ENCODE measurements around the gene SDF2L1. TPM values are rescaled to one million over a fixed set of nuclear protein-coding genes. Genes with fewer than 3 reads are reported as not detected.

SDF2L1 gene
- total RNA-seq, 4 donors from 2014 or later = 1.8 to 22.4 (median 11.3) TPM

GRCh38 chr22:21598302-21598701 lies 43.8 kb upstream of the SDF2L1 start:
- TF ChIP-seq POLR2A (IDR thresholded peaks at IDR 0.05) = no peak
- TF ChIP-seq CTCF (IDR thresholded peaks at IDR 0.05) = no peak
- no peaks in the 10 kb centered on the region for H3K4me1 ChIP-seq
- no peak overlapping the region for H3K27ac ChIP-seq
- H3K36me3 ChIP-seq = no peaks in the 10 kb centered on the region
- intact Hi-C loops (cut with DNase I; ENCODE audit: low total_unique reads) = no loop called here
- no peak overlapping the region for H3K4me3 ChIP-seq
- H3K9me3 ChIP-seq = no peaks in the 10 kb centered on the region
- no peak for DNase-seq
- H3K27me3 ChIP-seq = no peaks in the 10 kb centered on the region

GRCh38 chr22:21599053-21599893 lies 42.8 kb upstream of the SDF2L1 start:
- no peaks in the 10 kb centered on the region for H3K4me1 ChIP-seq
- TF ChIP-seq POLR2A (IDR thresholded peaks at IDR 0.05) = no peak
- no peak for TF ChIP-seq CTCF (IDR thresholded peaks at IDR 0.05)
- no peak overlapping the region for H3K27ac ChIP-seq
- no peaks in the 10 kb centered on the region for H3K27me3 ChIP-seq
- intact Hi-C loops (cut with DNase I; ENCODE audit: low total_unique reads) = no loop called here
- no peak for DNase-seq
- H3K36me3 ChIP-seq = no peaks in the 10 kb centered on the region
- H3K4me3 ChIP-seq = no peak overlapping the region
- no peaks in the 10 kb centered on the region for H3K9me3 ChIP-seq

GRCh38 chr22:21602579-21602978 lies 39.5 kb upstream of the SDF2L1 start:
- TF ChIP-seq CTCF (IDR thresholded peaks at IDR 0.05) (no peak), POLR2A (IDR thresholded peaks at IDR 0.05) (no peak)
- Histone ChIP-seq H3K27me3 (no peaks in the 10 kb centered on the region), H3K9me3 (no peaks in the 10 kb centered on the region), H3K27ac (no peak overlapping the region), H3K4me3 (no peak overlapping the region), H3K36me3 (no peaks in the 10 kb centered on the region), H3K4me1 (no peaks in the 10 kb centered on the region)
- no peak for DNase-seq
- intact Hi-C loops (cut with DNase I; ENCODE audit: low total_unique reads) = no loop called here

GRCh38 chr22:21603973-21604372 lies 38.1 kb upstream of the SDF2L1 start:
- Histone ChIP-seq H3K27me3 (no peaks in the 10 kb centered on the region), H3K4me3 (no peak overlapping the region), H3K9me3 (no peaks in the 10 kb centered on the region), H3K27ac (no peak overlapping the region), H3K36me3 (no peaks in the 10 kb centered on the region), H3K4me1 (no peaks in the 10 kb centered on the region)
- TF ChIP-seq CTCF (IDR thresholded peaks at IDR 0.05) (no peak), POLR2A (IDR thresholded peaks at IDR 0.05) (no peak)
- DNase-seq = no peak
- intact Hi-C loops (cut with DNase I; ENCODE audit: low total_unique reads) = no loop called here

GRCh38 chr22:21605887-21606564 lies 36.1 kb upstream of the SDF2L1 start:
- intact Hi-C loops (cut with DNase I; ENCODE audit: low total_unique reads) = no loop called here
- H3K9me3 ChIP-seq = no peaks in the 10 kb centered on the region
- no peak for DNase-seq
- no peaks in the 10 kb centered on the region for H3K4me1 ChIP-seq
- H3K27me3 ChIP-seq = no peaks in the 10 kb centered on the region
- TF ChIP-seq CTCF (IDR thresholded peaks at IDR 0.05) = no peak
- TF ChIP-seq POLR2A (IDR thresholded peaks at IDR 0.05) = no peak
- H3K27ac ChIP-seq = no peak overlapping the region
- no peak overlapping the region for H3K4me3 ChIP-seq
- H3K36me3 ChIP-seq = no peaks in the 10 kb centered on the region

Measured in uterus (tissue), 4 donors.